GM18868 (cell line): ENCODE results near the gene DISP3.

Experiments used
- ATAC-seq: cut with Tn5 transposase; IDR thresholded peaks from one replicate; pipeline ENCODE4 v1.9.1; 2021; ENCODE audit warnings: mild to moderate bottlenecking, moderate library complexity; ENCODE audit not compliant: unreplicated experiment

The DISP3 gene

GRCh38 chr1:11461531-11462137 is 17.3 kb upstream of the DISP3 start:
- ATAC-seq: no peak

GRCh38 chr1:11462224-11462923 is 16.6 kb upstream of the DISP3 start:
- ATAC-seq: no peak

GRCh38 chr1:11463177-11463576 is 15.8 kb upstream of the DISP3 start:
- ATAC-seq: no peak

- no peak for ATAC-seq
These were observed 13.6 kb upstream of the DISP3 start for GRCh38 chr1:11465307-11465706.

GRCh38 chr1:11466416-11466815 is 12.5 kb upstream of the DISP3 start:
- ATAC-seq: no peak

- no peak for ATAC-seq
These were observed 10.1 kb upstream of the DISP3 start for GRCh38 chr1:11468878-11469277.

- ATAC-seq: no peak
These were observed 8.0 kb upstream of the DISP3 start for GRCh38 chr1:11470912-11471311.

- ATAC-seq: no peak
These were observed 7.5 kb upstream of the DISP3 start for GRCh38 chr1:11471473-11471872.

GRCh38 chr1:11472284-11472683 is 6.7 kb upstream of the DISP3 start:
- ATAC-seq: no peak

GRCh38 chr1:11472741-11473140 is 6.2 kb upstream of the DISP3 start:
- no peak for ATAC-seq

GRCh38 chr1:11473491-11474034 is 5.4 kb upstream of the DISP3 start:
- ATAC-seq: no peak

- no peak for ATAC-seq
These were observed 4.1 kb upstream of the DISP3 start for GRCh38 chr1:11474826-11475225.

- no peak for ATAC-seq
These were observed 3.2 kb upstream of the DISP3 start for GRCh38 chr1:11475748-11476147.

GRCh38 chr1:11479375-11479979 is 522 bp downstream of the DISP3 start:
- ATAC-seq: no peak

GRCh38 chr1:11481019-11481418 is 2.1 kb downstream of the DISP3 start:
- ATAC-seq: no peak

GRCh38 chr1:11482198-11482597 is 3.2 kb downstream of the DISP3 start:
- ATAC-seq: no peak

- ATAC-seq: no peak
These were observed 3.9 kb downstream of the DISP3 start for GRCh38 chr1:11482701-11483479.

GRCh38 chr1:11483581-11484320 is 4.8 kb downstream of the DISP3 start:
- ATAC-seq: no peak

- ATAC-seq: no peak
These were observed 5.3 kb downstream of the DISP3 start for GRCh38 chr1:11484321-11484655.

GRCh38 chr1:11485191-11485590 is 6.2 kb downstream of the DISP3 start:
- no peak for ATAC-seq
